ENCODE results near the gene PLA2G4D. TPM values are rescaled to one million over a fixed set of nuclear protein-coding genes. Genes with fewer than 3 reads are reported as not detected.

Gene PLA2G4D
- total and polyA plus RNA-seq, 2 experiments from 2014 or later = 0.07 to 0.15 TPM

DNA sequence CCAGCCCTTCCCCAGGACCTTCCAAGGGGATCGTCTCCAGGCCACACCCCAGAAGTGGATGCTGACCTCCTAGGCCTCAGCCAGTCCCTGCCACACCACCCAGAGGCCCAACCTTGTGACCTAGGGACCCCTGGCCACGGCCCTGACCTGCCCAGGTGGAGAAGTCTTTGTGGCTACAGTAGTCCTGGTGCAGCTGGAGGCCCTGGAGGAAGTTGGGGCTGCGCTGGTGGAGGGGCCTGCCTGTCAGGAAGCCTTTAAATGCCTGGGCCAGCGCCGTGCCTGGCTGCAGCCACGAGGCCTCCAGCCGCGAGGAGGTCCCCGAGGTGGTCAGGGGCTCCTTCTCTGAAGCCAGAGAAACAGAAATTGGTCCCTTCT, 23.4 kb downstream of the PLA2G4D start (continued):
- TF ChIP-seq ETS1 (IDR thresholded peaks at IDR 0.05) = no peak

- Mint-ChIP-seq H3K4me3 (no peak overlapping the region), H3K36me3 (ENCODE audit: low read depth) (no peaks in the 10 kb centered on the region), H3K27ac (no peak overlapping the region), H3K4me1 (peaks cover 6% of the 10 kb centered on the region), H3K9me3 (no peaks in the 10 kb centered on the region), H3K27me3 (ENCODE audit: insufficient read depth, low read depth, poor library complexity) (peaks cover 6% of the 10 kb centered on the region)
- no peak overlapping the region for H3K4me3 ChIP-seq
- no peaks in the 10 kb centered on the region for H3F3A ChIP-seq (replicated peaks; ENCODE audit: low read depth)
- no peak overlapping the region for H3K4me2 ChIP-seq
- H3K27me3 ChIP-seq (ENCODE audit: insufficient read depth) = no peaks in the 10 kb centered on the region
- H4K20me1 ChIP-seq (replicated peaks; ENCODE audit: insufficient read depth) = no peaks in the 10 kb centered on the region
- no peaks in the 10 kb centered on the region for H3K9me2 ChIP-seq (ENCODE audit: insufficient read depth)
- ATAC-seq (no peak), DNase-seq (ENCODE audit: low spot score) (no peak)
- no peaks in the 10 kb centered on the region for H3K4me1 ChIP-seq (ENCODE audit: insufficient read depth)
- no peaks in the 10 kb centered on the region for H3K79me2 ChIP-seq (replicated peaks; ENCODE audit: insufficient read depth)
- H3K36me3 ChIP-seq (ENCODE audit: insufficient read depth) = no peaks in the 10 kb centered on the region
- H3K27ac ChIP-seq (ENCODE audit: low read depth) = no peak overlapping the region
- no peak overlapping the region for H2AFZ ChIP-seq
- TF ChIP-seq STAT1 (IDR thresholded peaks at IDR 0.05; ENCODE audit: unreplicated experiment) (no peak), ZNF114 (CRISPR knock-in tag; IDR thresholded peaks at IDR 0.05) (no peak), POLR2AphosphoS5 (IDR thresholded peaks at IDR 0.05; ENCODE audit: low read depth) (no peak), CTCF (conservative IDR thresholded peaks at IDR 0.05; ENCODE audit: low read depth in 2 of 2) (no peak), CREB1 (CRISPR knock-in tag; IDR thresholded peaks at IDR 0.05; ENCODE audit: low read depth) (no peak), REST (IDR thresholded peaks at IDR 0.05; ENCODE audit: unreplicated experiment) (no peak), ZNF331 (CRISPR knock-in tag; IDR thresholded peaks at IDR 0.05; ENCODE audit: low read depth) (no peak), JUNB (IDR thresholded peaks at IDR 0.05; ENCODE audit: unreplicated experiment) (no peak), ETS1 (IDR thresholded peaks at IDR 0.05) (no peak), EZH2 (IDR thresholded peaks at IDR 0.05; ENCODE audit: low read depth, unreplicated experiment) (no peak)
- TF ChIP-seq, protein P1, sequence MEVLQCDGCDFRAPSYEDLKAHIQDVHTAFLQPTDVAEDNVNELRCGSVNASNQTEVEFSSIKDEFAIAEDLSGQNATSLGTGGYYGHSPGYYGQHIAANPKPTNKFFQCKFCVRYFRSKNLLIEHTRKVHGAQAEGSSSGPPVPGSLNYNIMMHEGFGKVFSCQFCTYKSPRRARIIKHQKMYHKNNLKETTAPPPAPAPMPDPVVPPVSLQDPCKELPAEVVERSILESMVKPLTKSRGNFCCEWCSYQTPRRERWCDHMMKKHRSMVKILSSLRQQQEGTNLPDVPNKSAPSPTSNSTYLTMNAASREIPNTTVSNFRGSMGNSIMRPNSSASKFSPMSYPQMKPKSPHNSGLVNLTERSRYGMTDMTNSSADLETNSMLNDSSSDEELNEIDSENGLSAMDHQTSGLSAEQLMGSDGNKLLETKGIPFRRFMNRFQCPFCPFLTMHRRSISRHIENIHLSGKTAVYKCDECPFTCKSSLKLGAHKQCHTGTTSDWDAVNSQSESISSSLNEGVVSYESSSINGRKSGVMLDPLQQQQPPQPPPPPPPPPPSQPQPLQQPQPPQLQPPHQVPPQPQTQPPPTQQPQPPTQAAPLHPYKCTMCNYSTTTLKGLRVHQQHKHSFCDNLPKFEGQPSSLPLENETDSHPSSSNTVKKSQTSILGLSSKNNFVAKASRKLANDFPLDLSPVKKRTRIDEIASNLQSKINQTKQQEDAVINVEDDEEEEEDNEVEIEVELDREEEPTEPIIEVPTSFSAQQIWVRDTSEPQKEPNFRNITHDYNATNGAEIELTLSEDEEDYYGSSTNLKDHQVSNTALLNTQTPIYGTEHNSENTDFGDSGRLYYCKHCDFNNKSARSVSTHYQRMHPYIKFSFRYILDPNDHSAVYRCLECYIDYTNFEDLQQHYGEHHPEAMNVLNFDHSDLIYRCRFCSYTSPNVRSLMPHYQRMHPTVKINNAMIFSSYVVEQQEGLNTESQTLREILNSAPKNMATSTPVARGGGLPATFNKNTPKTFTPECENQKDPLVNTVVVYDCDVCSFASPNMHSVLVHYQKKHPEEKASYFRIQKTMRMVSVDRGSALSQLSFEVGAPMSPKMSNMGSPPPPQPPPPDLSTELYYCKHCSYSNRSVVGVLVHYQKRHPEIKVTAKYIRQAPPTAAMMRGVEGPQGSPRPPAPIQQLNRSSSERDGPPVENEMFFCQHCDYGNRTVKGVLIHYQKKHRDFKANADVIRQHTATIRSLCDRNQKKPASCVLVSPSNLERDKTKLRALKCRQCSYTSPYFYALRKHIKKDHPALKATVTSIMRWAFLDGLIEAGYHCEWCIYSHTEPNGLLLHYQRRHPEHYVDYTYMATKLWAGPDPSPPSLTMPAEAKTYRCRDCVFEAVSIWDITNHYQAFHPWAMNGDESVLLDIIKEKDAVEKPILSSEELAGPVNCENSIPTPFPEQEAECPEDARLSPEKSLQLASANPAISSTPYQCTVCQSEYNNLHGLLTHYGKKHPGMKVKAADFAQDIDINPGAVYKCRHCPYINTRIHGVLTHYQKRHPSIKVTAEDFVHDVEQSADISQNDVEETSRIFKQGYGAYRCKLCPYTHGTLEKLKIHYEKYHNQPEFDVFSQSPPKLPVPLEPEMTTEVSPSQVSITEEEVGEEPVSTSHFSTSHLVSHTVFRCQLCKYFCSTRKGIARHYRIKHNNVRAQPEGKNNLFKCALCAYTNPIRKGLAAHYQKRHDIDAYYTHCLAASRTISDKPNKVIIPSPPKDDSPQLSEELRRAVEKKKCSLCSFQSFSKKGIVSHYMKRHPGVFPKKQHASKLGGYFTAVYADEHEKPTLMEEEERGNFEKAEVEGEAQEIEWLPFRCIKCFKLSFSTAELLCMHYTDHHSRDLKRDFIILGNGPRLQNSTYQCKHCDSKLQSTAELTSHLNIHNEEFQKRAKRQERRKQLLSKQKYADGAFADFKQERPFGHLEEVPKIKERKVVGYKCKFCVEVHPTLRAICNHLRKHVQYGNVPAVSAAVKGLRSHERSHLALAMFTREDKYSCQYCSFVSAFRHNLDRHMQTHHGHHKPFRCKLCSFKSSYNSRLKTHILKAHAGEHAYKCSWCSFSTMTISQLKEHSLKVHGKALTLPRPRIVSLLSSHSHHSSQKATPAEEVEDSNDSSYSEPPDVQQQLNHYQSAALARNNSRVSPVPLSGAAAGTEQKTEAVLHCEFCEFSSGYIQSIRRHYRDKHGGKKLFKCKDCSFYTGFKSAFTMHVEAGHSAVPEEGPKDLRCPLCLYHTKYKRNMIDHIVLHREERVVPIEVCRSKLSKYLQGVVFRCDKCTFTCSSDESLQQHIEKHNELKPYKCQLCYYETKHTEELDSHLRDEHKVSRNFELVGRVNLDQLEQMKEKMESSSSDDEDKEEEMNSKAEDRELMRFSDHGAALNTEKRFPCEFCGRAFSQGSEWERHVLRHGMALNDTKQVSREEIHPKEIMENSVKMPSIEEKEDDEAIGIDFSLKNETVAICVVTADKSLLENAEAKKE (CRISPR knock-in tag; IDR thresholded peaks at IDR 0.05) = no peak
These were observed 23.9 kb downstream of the PLA2G4D start for GRCh38 chr15:42070279-42070975.
